HCT116 (cell line): ENCODE results near the gene TSPAN14. TPM values are rescaled to one million over a fixed set of nuclear protein-coding genes. Genes with fewer than 3 reads are reported as not detected.

ENCODE experiments used
- ATAC-seq: fragments of 200-7000 bp; cut with Tn5 transposase; 2 replicates; pipeline ENCODE4 v1.9.1; 2020; ENCODE audit warnings: mild to moderate bottlenecking, moderate library complexity
- BruUV-seq: library from RNA; stranded (reverse); fragments of 400-500 nt; replicated peaks from 2 replicates; lab custom pipeline; 2021; lab: Mats Ljungman, UMichigan
- CTCF ChIA-PET: fragments of 300-600 bp; sonication (Branson Sonifier 250); formaldehyde crosslinking; loops from one replicate; lab custom pipeline; 2021; ENCODE audit warnings: antibody characterized with exemption; lab: Charles Lee
- POLR2A ChIA-PET: fragments of 300-600, 350-600 bp; sonication (Branson Sonifier 250); formaldehyde crosslinking; loops from one replicate; lab custom pipeline; 2021; ENCODE audit warnings: antibody characterized with exemption; lab: Charles Lee
- RAD21 ChIA-PET, 2 experiments: fragments of 300-600 bp; sonication (Branson Sonifier 250); formaldehyde crosslinking; loops; one replicate each; lab custom pipeline; 2023; ENCODE audit warnings: low total read pairs in 2 of 2; ENCODE audit not compliant: uncharacterized antibody in 2 of 2, unreplicated experiment in 2 of 2, low non-redundant PET in 1 of 2; lab: Charles Lee
- DNase-seq: peaks from one replicate; pipeline ENCODE4 v3.0.0-alpha.2; 2010; ENCODE audit warnings: low read depth, low spot score
- H2AFZ ChIP-seq: fragments of 200-600 bp; shearing (Covaris generic), sonication (generic); 2 replicates; pipeline ENCODE4 v1.6.1; 2017; ENCODE audit warnings: low read depth, mixed run types, mixed read lengths, antibody characterized with exemption, low read length; ENCODE audit not compliant: poor library complexity, severe bottlenecking
- H3K27ac ChIP-seq: 2 replicates; pipeline ENCODE4 v1.5.1; 2012; ENCODE audit warnings: low read depth, low read length
- H3K27me3 ChIP-seq: fragments of 200-600 bp; sonication (generic); 2 replicates; pipeline ENCODE4 v1.6.1; 2016; ENCODE audit warnings: mixed run types, low read length, mixed read lengths; ENCODE audit not compliant: insufficient read depth
- H3K36me3 ChIP-seq, 2 experiments: fragments of 200-500 bp in 1 of 2; fragments of 200-600 bp in 1 of 2; sonication (Bioruptor generic) in 1 of 2; sonication (generic) in 1 of 2; 2 replicates each; pipeline versions ENCODE4 v1.5.1 to v1.6.1; 2014 to 2016; ENCODE audit warnings: low read length in 2 of 2, inconsistent platforms in 1 of 2, mixed read lengths in 1 of 2, mixed run types in 1 of 2; ENCODE audit not compliant: insufficient read depth in 2 of 2, control insufficient read depth in 1 of 2
- H3K4me1 ChIP-seq, 2 experiments: fragments of 200-600 bp in 1 of 2; sonication (generic) in 1 of 2; 2 replicates each; pipeline versions ENCODE4 v1.5.1 to v1.6.1; 2012 to 2017; ENCODE audit warnings: low read length in 2 of 2, inconsistent platforms in 1 of 2, mild to moderate bottlenecking in 1 of 2, mixed read lengths in 1 of 2, mixed run types in 1 of 2, moderate library complexity in 1 of 2; ENCODE audit not compliant: insufficient read depth in 2 of 2, control insufficient read depth in 1 of 2
- H3K4me2 ChIP-seq: fragments of 200-600 bp; sonication (generic); 2 replicates; pipeline ENCODE4 v1.6.1; 2017; ENCODE audit warnings: mixed run types, low read length, mixed read lengths
- H3K4me3 ChIP-seq, 2 experiments: fragments of 200-600 bp in 1 of 2; sonication (generic) in 1 of 2; replicated peaks in 1 of 2; 2 replicates each; pipeline ENCODE4 v1.5.1; 2011 to 2016; ENCODE audit warnings: low read length in 2 of 2, control low read depth in 1 of 2, low read depth in 1 of 2, mild to moderate bottlenecking in 1 of 2, mixed read lengths in 1 of 2, mixed run types in 1 of 2
- H3K79me2 ChIP-seq: fragments of 200-600 bp; sonication (generic); 2 replicates; pipeline ENCODE4 v1.6.1; 2017; ENCODE audit warnings: mild to moderate bottlenecking, mixed run types, low read length, moderate library complexity, mixed read lengths; ENCODE audit not compliant: insufficient read depth
- H3K9ac ChIP-seq: fragments of 200-600 bp; sonication (generic); 2 replicates; pipeline ENCODE4 v1.6.1; 2016; ENCODE audit warnings: low read length, mixed read lengths
- H3K9me2 ChIP-seq: fragments of 200-600 bp; sonication (generic), shearing (Covaris generic); 2 replicates; pipeline ENCODE4 v1.6.1; 2017; ENCODE audit warnings: mixed run types, mild to moderate bottlenecking, moderate library complexity; ENCODE audit not compliant: insufficient read depth
- H3K9me3 ChIP-seq, 2 experiments: fragments of 200-500 bp in 1 of 2; fragments of 200-600 bp in 1 of 2; sonication (Bioruptor generic) in 1 of 2; sonication (generic) in 1 of 2; 2 replicates each; pipeline ENCODE4 v1.6.1; 2014 to 2017; ENCODE audit warnings: low read length in 2 of 2, mixed read lengths in 2 of 2, inconsistent platforms in 1 of 2, low read depth in 1 of 2, mild to moderate bottlenecking in 1 of 2, mixed run types in 1 of 2, moderate library complexity in 1 of 2; ENCODE audit not compliant: control insufficient read depth in 1 of 2, insufficient read depth in 1 of 2
- H4K20me1 ChIP-seq: fragments of 200-600 bp; sonication (generic), shearing (Covaris generic); 2 replicates; pipeline ENCODE4 v1.6.1; 2017; ENCODE audit warnings: mixed run types, mild to moderate bottlenecking, moderate library complexity; ENCODE audit not compliant: insufficient read depth
- CEBPB ChIP-seq: IDR thresholded peaks from 2 replicates; pipeline ENCODE4 v1.6.1; 2012; ENCODE audit warnings: low read depth
- CTCF ChIP-seq, 3 experiments: fragments of 200-600 bp in 1 of 3; sonication (generic) in 1 of 3; IDR thresholded peaks in 2 of 3; conservative IDR thresholded peaks in 1 of 3; 2 replicates each; pipeline ENCODE4 v1.5.1; 2012 to 2017; ENCODE audit warnings: low read depth in 2 of 3, low read length in 2 of 3, antibody characterized with exemption in 1 of 3, borderline replicate concordance in 1 of 3, control low read depth in 1 of 3, mild to moderate bottlenecking in 1 of 3, mixed read lengths in 1 of 3, mixed run types in 1 of 3, moderate library complexity in 1 of 3; ENCODE audit not compliant: insufficient read depth in 1 of 3
- EGR1 ChIP-seq: IDR thresholded peaks from 2 replicates; pipeline ENCODE4 v1.6.1; 2012; ENCODE audit warnings: low read depth
- ELF1 ChIP-seq: IDR thresholded peaks from 2 replicates; pipeline ENCODE4 v1.6.1; 2012; ENCODE audit warnings: low read depth, borderline replicate concordance
- EZH2 ChIP-seq: fragments of 200-600 bp; sonication (generic); IDR thresholded peaks from 2 replicates; pipeline ENCODE4 v1.6.1; 2017; ENCODE audit warnings: antibody characterized with exemption, mixed run types
- EZH2phosphoT487 ChIP-seq: fragments of 200-600 bp; IDR thresholded peaks from 2 replicates; pipeline ENCODE4 v1.6.1; 2018; ENCODE audit warnings: antibody characterized with exemption, borderline replicate concordance
- FOSL1 ChIP-seq: IDR thresholded peaks from 2 replicates; pipeline ENCODE4 v1.6.1; 2012; ENCODE audit warnings: low read depth
- MAX ChIP-seq: IDR thresholded peaks from 2 replicates; pipeline ENCODE4 v1.6.1; 2012
- POLR2A ChIP-seq: IDR thresholded peaks from 2 replicates; pipeline ENCODE4 v1.7.0; 2011; ENCODE audit warnings: borderline replicate concordance; ENCODE audit not compliant: insufficient read depth, insufficient read length; ENCODE audit errors: extremely low read depth
- RAD21 ChIP-seq: IDR thresholded peaks from 2 replicates; pipeline ENCODE4 v1.6.1; 2012; ENCODE audit warnings: low read depth, mild to moderate bottlenecking
- REST ChIP-seq: IDR thresholded peaks from 2 replicates; pipeline ENCODE4 v1.6.1; 2012; ENCODE audit warnings: low read depth
- SIN3A ChIP-seq: IDR thresholded peaks from 2 replicates; pipeline ENCODE4 v1.6.1; 2012; ENCODE audit warnings: low read depth
- SP1 ChIP-seq: IDR thresholded peaks from 2 replicates; pipeline ENCODE4 v1.6.1; 2012; ENCODE audit warnings: low read depth
- TCF7L2 ChIP-seq: IDR thresholded peaks from 2 replicates; pipeline ENCODE4 v1.7.0; 2011; ENCODE audit warnings: borderline replicate concordance, inconsistent platforms; ENCODE audit not compliant: insufficient read depth, insufficient read length; ENCODE audit errors: extremely low read depth
- YY1 ChIP-seq: IDR thresholded peaks from 2 replicates; pipeline ENCODE4 v1.6.1; 2011; ENCODE audit warnings: low read length, low read depth, moderate library complexity, mild to moderate bottlenecking; ENCODE audit not compliant: insufficient replicate concordance; ENCODE audit errors: extremely low read depth
- ZBTB33 ChIP-seq: IDR thresholded peaks from 2 replicates; pipeline ENCODE4 v1.6.1; 2011; ENCODE audit warnings: mild to moderate bottlenecking, low read length, moderate library complexity; ENCODE audit not compliant: insufficient replicate concordance; ENCODE audit errors: extremely low read depth
- ZFX ChIP-seq: fragments of 450-650 bp; IDR thresholded peaks from 2 replicates; pipeline ENCODE4 v1.6.1; 2017
- ZNF274 ChIP-seq: fragments of 200-500 bp; sonication (Bioruptor generic); IDR thresholded peaks from 2 replicates; pipeline ENCODE4 v1.6.1; 2014; ENCODE audit warnings: mild to moderate bottlenecking, low read depth, low read length, inconsistent platforms
- intact Hi-C: fragments of 100-400 bp; cut with micrococcal nuclease; formaldehyde crosslinking; loops from 2 replicates; pipeline ENCODE4 v1.10.0; 2022
- total RNA-seq: library from RNA; stranded (reverse); gene quantifications from one replicate; pipeline ENCODE4 v1.2.1, GENCODE V29; 2021; ENCODE audit not compliant: unreplicated experiment

Gene TSPAN14
- total RNA-seq, 1 experiment from 2014 or later = 86.8 TPM

- TF ChIP-seq REST (no peak), ELF1 (no peak), CTCF (IDR thresholded peaks at IDR 0.05 in 2 of 3, conservative IDR thresholded peaks at IDR 0.05 in 1 of 3; ENCODE audit: borderline replicate concordance in 1 of 3, insufficient read depth in 1 of 3, low read depth in 2 of 3, low read length in 2 of 3) (no peak), SIN3A (no peak)
Measured at GRCh38 chr10:80540618-80540980, 86.5 kb downstream of the TSPAN14 start (continued).

- Histone ChIP-seq H3K36me3 (no peaks in the 10 kb centered on the region), H3K9me2 (no peaks in the 10 kb centered on the region), H3K27ac (no peak overlapping the region), H2AFZ (no peak overlapping the region), H3K9me3 (no peaks in the 10 kb centered on the region), H3K9ac (no peak overlapping the region), H3K4me3 (no peak overlapping the region), H3K4me2 (no peak overlapping the region), H3K27me3 (no peaks in the 10 kb centered on the region; the same call in 1 of the 2 replicates), H4K20me1 (no peaks in the 10 kb centered on the region), H3K79me2 (no peaks in the 10 kb centered on the region), H3K4me1 (peaks cover 0 to 18% of the 10 kb centered on the region in 2 experiments; a peak in 2 of 4 replicates)
- ATAC-seq (no peak), DNase-seq (no peak)
- CTCF ChIA-PET = no interaction called here
- no TSS peak for BruUV-seq
- TF ChIP-seq ELF1 = no peak
- TF ChIP-seq EZH2phosphoT487 = no peak
- no peak for TF ChIP-seq RAD21
- TF ChIP-seq TCF7L2 = no peak
- TF ChIP-seq CEBPB = no peak
- TF ChIP-seq ZBTB33 = no peak
- TF ChIP-seq EGR1 = no peak
- TF ChIP-seq POLR2A = no peak
- no peak for TF ChIP-seq FOSL1
- TF ChIP-seq ZNF274 = no peak
- no peak for TF ChIP-seq ZFX
- TF ChIP-seq SP1 = no peak
- no peak for TF ChIP-seq MAX
- no peak for TF ChIP-seq EZH2
- no peak for TF ChIP-seq YY1
- RAD21 ChIA-PET = no interaction called here
- intact Hi-C loops = no loop called here
- POLR2A ChIA-PET = no interaction called here
Measured at GRCh38 chr10:80540981-80541750, 87.1 kb downstream of the TSPAN14 start.
